Measurements from ENCODE around the gene PERP. TPM values are rescaled to one million over a fixed set of nuclear protein-coding genes. Genes with fewer than 3 reads are reported as not detected.
"Not testable (repeated sequence)": the region's sequence is repeated elsewhere in the genome, so short reads cannot be mapped to it uniquely, and the experiment has no call there.

PERP gene
- total RNA-seq, 1 donor from 2014 or later: 46.0 TPM

DNA sequence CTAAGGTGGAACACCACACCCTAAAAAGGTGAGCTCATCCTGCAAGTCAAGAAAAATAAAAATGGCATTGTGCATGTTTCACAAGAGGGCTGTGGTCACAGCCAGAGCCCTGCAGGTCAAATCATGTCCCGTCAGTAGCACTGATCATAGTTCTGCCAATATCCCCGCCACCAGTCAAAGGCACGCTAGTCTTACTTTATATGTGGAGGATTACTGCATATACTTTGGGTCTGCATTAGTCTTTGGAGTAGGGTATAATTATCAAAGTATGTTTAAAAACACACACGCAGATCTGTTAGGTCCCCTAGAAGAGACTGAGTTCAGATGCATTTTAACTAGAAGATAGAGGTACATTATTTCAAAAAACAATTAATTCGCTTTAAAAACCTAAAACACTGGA is 1.8 kb downstream of the PERP start:
- no peak for DNase-seq (ENCODE audit: low spot score)

DNA sequence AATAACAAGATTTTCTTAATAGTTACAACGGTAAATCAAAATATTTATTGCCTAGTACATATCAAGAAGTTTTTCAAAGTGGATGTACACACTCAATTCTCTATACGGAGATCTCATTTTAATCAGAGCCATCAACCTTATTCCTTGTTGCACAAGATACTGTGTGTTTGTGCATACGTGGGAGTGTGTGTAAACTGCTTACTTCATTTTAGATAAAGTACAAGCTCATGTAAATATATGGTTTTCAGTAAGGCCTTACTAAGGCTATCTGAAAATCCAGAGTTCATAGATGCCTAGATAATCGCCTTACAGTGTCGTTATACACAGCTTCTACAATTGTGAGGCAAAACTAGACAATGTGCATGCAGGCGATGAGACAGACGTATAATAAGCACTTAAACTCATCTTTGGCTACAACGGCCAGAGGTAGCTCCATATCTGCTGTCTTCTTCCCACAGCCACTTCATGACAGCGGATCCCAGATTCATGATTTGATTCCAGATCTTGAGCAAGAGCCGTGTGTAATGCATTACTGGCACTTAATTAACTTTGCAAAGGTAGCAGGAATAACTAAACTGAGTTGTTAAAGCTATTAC is 2.5 kb downstream of the PERP start:
- DNase-seq (ENCODE audit: low spot score): no peak

DNA sequence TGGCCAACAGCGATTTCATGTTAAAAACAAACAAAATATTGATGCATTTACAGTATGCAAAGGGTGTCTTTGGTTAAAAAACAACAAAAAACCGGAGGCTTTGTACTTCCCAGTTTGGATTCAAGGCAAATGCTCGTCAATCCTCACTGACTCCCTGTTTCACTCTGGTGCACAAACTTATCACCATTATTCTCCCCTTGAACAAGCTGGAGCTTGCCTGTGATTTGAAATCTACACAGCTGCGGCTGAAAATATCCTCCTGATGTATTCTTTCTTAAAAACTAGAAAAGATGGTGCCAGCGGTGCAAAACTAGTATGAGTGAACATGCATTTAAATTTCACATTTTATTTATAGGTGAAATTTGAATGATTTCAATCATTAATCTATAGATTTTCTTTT is 3.3 kb downstream of the PERP start:
- no peak for DNase-seq (ENCODE audit: low spot score)

DNA sequence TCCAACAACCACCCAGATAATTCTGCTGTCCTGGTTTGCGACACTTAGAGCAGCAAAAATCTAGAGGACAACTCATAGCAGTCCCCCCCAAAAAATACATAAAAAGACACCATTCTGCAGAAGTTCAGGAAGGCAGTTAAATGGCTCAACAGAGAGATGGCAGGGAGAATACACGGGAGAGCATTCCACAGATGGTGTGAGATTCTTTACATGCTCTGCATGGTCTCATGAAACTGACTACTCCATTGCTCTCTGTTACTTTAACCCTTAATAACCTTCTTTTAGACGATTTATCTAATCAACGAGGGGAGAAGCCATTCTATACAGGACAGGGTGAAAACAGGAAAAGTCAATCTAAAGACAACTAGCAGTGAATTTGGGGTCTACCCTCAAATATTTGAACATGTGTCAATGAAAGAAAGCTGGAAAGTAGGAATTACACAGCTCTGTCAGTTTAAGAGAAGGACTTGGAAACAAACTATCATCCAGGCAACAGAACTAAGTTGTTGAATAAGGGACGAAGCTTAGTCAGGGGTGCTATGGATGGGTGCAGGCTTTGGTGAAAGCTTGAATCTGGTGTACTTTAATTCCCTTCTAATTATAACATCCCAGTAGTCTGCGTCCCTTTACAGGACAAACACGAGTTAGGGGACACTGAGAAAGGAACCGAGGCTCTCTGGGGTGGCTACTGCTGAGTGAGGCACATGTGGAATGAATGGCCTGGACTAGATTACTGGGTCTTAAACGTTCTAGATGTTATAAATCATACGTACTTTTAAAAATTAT is 5.1 kb downstream of the PERP start:
- DNase-seq (ENCODE audit: low spot score): no peak

DNA sequence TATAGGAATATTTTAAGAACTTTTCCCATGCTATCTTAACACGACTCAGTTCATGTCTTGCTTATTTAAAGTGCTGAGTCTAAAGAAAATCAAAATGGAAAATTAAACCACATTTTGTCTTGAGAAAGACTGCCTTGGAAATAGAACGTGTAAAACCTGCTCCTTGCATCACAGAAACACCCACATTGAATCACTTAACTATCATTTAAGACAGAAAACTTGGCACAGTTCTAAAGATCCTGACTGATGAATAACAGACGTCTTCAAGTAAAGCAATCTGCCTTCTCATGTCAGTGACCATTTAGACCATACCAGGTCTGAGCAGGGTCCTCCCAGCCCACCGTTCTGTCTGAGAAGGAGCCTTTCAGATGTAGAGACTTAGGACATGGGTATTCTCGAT is 7.4 kb downstream of the PERP start:
- peak; percentile 40 for DNase-seq (ENCODE audit: low spot score)

DNA sequence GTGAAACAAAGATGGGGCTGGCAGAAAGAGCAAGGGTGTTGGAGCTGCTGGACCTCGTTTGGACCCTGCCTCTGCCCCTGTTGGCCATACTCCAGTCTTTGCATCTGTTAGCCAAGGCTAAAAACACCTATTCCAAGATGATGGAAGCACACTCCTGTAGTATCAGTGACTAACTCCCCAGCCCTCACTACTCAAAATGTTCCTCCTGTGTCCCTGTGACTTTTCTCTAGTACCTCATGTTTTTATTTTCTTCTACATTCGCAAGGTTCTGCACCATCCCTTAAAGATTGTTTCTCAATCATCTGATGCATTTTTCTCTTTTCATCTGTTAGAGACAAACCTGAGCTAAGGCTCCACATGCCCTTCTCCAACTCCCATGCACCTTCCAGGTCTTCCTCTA is 8.9 kb downstream of the PERP start:
- DNase-seq (ENCODE audit: low spot score): no peak

DNA sequence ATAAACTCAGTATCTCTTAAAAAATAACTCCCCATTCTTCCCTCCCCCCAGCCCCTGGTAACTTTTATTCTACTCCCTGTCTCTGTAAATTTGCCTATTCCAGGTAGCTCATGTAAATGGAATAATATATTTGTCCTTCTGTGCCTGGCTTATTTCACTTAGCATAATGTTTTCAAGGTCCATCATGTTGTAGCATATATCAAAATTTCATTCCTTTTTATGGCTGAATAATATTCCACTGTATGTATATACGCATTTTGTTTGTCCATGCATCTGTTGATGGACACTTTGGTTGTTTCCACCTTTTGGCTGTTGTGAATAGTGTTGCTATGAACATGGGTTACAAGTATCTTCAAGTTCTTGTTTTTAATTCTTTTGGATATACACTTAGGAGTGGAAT is 13.0 kb downstream of the PERP start:
- DNase-seq (ENCODE audit: low spot score): no peak

DNA sequence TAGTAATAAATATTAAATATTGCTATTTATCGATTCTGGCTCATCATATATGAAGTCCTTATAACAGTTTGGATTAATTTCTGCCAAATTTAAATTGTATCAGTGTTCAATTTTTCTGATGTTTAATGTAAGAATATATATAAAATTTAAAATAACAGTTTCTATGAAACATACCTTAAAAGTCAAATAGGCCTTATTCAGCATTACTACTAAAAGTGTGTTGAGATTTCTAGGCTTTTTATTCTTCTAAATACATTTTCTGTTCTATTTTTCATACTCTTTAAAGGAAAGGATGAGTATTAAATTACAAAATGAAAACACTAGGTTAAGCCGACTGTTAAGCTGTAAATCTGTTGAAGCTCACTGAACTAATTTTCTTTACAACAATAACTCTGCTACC is 13.6 kb downstream of the PERP start:
- DNase-seq (ENCODE audit: low spot score): no peak

DNA sequence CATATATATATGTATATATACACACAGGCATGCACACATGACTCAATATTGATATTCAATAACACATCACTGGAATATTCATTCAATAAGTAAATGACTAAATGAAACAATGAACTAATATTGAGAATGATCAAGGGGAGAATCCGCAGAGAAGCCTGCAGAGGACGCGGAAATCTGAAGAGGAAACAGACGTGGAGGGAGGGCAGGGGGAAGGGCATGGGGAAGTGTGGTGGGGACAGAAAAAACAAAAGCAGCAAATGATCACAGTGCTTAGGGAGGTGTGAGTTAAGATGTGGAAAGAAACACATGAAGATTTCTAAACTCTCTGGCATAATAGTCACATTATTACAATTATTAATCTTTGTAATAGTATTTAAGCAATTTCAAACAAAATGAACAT is 14.5 kb downstream of the PERP start:
- DNase-seq (ENCODE audit: low spot score): no peak

DNA sequence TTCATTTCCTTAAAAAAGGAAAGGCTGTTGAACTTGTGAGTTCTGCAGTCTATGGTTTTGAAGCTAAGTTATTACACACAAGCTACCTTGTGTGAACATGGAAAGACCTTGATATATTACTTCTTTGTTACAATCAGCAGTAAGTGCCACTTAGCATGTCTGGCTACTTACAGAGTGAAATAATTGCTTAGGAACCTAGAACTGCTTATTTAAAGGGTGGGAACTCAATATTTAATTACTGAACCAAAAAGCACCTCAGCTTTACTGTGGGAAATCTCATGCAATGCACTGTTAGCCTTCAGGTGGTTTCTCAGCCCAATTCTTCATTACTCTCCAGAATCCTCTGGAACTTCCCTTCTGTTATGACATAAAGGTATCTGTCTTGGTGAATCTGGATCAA is 17.9 kb downstream of the PERP start:
- DNase-seq (ENCODE audit: low spot score): no peak

DNA sequence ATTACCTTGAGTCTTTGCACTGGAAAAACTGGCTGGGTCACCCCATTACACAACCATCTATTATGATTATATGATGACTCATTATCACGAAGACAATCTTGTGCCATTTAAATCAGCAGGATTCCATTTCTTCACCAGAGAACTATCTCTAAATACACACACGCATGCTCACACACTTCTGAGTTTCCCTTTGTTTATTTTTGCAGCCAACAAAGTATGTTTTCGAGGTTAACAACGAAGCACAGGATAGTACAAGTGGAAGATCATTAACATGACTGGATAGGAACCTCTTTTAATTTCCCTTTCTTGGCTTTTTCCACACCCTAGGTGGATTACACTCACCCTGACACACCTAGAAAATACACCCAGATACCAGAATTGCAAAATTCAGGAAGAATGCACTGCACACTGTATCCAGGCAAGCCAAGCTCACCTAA is 18.9 kb downstream of the PERP start:
- DNase-seq (ENCODE audit: low spot score): peak; percentile 35

DNA sequence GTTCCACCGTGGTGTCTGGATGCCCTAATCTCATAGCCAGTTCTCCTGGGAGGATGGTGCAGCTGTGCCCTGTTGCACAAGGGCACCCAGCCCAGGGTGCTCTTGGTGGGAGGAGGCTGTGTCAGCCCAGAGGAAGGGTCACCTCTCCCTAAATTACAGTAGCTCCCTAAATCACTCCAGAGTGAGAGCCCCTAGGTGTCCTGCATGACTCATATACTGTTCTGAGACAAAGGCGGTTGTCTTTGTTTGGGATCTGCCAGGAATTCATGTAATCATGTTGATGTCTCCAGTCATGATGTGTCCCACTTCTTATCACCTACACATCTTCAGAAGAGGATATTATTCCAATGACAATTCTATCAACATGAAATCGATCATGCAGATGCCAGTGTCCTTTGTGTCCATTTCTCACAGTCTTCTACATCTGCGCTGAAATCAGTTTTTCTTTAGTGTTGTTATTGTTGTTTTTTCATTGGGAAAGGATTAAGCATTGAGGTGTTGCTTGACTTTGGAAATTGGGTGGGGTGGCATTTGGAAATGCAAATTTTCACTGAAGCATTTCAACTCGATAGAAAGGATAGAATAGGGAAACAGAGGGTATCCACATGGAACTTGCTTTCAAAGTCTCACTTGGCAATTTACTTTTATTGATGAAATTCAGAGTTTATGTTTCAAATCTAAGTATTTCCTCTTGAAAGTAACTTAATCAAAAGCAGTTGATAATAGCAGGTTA is 19.5 kb downstream of the PERP start:
- DNase-seq (ENCODE audit: low spot score): no peak

DNA sequence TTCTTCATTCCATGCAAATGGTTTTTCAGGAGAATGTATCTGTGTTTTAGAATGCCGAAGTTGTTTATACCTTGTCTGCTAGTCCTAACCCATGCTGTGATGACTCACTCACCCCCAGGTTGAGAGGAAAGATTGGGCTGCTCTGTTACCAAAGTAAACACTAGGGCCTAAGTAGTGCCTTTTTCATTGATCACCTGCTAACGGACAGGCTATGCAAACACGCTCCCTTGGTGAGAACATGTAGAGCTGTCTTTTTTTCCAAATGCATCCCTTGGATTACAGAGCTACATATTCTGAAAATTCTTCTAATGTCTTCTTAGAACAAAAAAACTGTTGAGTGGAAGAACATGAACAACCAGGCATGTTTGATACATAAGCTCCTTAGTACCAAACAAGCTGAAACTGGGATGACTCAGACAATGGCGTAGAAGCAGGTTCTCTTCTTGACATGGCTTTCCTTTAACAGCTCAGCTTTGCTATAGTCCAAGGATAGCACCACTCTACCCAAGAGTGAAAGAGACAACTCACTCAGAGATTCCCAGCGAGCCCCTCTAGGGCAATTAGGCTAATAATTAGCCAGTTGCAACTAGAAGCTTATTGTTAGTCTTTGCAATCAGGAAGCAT is 20.5 kb downstream of the PERP start:
- no peak for DNase-seq (ENCODE audit: low spot score)

DNA sequence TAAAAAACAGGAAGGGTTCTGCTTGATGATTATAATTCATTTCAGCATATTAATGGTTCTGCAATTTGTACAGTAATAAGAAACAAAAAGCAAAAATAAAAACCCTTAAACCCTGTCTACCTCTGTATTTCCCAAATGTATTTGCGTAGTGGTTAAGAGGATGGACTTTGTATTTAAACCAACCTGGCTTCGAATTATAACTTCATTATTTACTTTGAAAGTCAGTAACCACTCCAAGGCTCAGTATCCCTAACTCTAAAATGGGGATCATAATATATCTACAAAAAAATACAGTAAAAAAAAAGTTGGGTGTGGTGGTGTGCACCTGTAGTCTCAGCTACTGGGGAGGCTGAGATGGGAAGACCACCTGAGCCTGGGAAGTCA is 21.4 kb downstream of the PERP start:
- no peak for DNase-seq (ENCODE audit: low spot score)

DNA sequence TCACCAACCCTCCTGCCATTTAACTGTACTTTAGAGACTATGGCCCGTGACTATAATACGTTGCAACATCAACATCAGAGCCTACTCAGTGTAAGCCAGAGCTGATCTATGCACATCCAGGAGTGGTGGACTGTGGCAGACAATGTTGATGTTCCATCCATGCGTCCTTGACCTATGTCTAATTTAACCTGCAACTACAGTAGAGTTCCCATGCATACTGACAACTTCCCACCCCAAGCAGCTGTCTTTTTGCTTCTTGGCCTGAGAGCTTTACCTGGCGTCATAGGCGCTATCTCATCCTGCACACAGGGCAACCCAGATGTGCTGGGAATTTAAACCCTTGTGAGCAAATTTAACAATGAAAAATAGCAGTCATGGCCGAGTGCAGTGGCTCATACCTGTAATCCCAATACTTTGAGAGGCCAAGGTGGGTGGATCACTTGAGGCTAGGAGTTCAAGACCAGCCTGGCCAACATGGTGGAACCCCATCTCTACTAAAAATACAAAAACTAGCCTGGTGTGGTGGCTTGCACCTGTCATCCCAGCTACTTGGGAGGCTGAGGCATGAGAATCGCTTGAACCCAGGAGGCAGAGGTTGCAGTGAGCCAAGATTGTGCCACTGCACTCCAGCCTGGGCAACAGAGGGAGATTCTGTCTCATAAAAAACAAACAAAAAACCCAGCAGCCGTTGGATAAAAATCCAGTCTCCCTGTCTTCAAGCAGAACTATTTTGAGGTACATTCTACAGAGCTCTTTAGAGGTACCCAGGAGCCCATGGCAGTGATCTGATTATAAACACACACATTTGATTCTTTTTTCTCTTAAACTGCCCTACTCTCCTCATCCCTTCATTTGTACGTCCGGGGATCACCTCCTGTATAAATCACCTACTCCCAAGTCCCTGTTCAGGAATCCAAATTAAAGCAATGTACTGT is 22.0 kb downstream of the PERP start:
- no peak for DNase-seq (ENCODE audit: low spot score)

DNA sequence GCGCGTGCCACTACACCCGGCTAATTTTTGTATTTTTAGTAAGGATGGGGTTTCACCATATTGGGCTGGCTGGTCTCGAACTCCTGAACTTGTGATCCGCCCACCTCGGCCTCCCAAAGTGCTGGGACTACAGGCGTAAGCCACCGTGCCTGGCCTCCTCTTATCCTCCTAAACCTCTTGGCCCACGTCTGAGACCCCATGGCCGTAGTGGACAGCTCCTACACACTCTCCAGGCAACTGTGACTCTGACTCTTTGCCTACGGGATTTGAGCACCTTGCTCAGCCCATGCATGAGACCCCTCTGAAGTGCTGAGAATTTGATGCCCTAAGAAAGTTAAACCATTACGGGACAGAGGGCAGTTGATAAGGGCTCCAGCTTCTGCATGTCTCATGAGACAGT is 25.0 kb downstream of the PERP start:
- no peak for DNase-seq (ENCODE audit: low spot score)

DNA sequence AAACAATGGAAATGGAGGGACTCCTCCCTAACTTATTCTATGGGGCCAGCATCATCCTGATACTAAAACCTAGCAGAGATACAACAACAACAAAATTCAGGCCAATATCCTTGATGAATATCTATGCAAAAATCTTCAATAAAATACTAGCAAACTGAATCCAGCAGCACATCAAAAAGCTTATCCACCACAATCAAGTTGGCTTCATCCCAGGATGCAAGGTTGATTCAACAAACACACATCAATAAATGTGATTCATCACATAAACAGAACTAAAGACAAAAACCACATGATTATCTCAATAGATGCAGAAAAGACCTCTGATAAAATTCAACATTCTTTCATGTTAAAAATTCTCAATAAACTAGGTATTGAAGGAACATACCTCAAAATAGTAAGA is 27.7 kb downstream of the PERP start:
- DNase-seq (ENCODE audit: low spot score): not testable (repeated sequence)

DNA sequence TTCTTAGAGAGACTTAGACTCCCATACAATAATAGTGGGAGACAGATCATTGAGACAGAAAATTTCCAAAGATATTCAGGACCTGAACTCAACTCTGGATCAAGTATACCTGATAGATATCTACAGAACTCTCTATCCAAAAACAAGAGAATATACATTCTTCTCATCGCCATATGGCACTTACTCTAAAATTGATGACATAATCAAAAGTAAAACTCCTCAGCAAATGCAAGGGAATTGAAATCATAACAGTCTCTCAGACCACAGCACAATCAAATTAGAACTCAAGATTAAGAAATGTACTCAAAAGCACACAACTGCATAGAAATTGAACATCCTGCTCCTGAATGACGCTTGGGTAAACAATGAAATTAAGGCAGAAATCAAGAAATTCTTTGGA is 28.7 kb downstream of the PERP start:
- DNase-seq (ENCODE audit: low spot score): no peak

DNA sequence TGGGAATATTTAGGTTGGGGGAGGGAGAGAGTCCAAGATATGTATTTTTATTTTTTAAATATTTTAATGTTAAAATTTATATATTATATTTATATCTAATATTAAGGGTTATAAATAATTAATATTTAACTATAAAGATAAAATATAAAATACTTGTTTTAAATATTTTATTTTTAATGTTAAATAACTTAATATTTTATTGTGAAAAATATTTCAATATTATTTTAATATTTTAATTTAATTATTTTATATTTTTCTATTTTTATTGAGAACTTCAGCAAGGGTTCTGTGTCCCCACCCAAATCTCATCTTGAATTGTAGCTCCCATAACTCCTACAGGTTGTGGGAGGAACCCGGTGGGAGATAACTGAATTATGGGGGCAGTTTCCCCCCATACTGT is 34.0 kb downstream of the PERP start:
- DNase-seq (ENCODE audit: low spot score): no peak

DNA sequence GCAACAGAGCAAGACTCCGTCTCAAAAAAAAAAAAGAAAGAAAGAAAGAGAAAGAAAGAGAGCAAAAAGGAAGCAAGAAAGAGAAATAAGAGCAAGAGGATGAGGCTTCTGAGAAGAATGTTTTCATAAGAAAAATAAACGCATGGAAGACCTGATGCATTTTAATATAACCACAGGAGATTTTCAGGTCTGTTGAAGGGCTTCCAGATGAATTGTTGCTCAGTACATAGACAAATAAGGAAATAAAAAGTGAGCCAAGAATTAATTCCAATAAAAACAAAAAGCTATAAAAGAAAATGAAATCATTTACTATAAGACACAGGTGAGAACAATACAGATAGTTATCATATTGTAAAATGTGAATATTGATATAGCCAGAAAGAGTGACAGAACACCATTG is 43.5 kb downstream of the PERP start:
- DNase-seq (ENCODE audit: low spot score): no peak

DNA sequence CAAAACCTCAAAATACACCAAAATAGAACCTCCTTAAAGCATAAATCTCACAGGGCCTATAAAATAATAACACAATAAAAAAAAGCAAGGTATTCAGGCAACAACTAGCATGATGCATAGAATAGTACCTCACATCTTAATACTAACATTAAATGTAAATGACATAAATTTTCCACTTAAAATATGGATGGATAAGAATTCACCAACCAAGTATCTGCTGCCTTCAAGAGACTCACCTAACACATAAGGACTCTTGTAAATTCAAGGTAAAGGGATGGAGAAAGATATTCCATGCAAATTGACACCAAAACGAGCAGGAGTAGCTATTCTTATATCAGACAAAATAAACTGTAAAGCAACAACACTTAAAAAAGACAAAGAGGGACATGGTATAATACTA is 52.2 kb downstream of the PERP start:
- no peak for DNase-seq (ENCODE audit: low spot score)
